Type B pancreatic cell (in vitro differentiated cells): Measurements from ENCODE around the gene RASL12. TPM values are rescaled to one million over a fixed set of nuclear protein-coding genes. Genes with fewer than 3 reads are reported as not detected.

ENCODE experiments used
- DNase-seq: peaks from one replicate; pipeline ENCODE4 v3.0.0; 2021; ENCODE audit warnings: mixed read lengths; ENCODE audit not compliant: unreplicated experiment; ENCODE audit errors: extremely low spot score
- H3K27ac Mint-ChIP-seq: 2 replicates; pipeline ENCODE4 v1.8.0; 2021; ENCODE audit warnings: mild to moderate bottlenecking, mixed read lengths
- H3K27me3 Mint-ChIP-seq: 2 replicates; pipeline ENCODE4 v1.8.0; 2021; ENCODE audit warnings: mixed read lengths
- H3K36me3 Mint-ChIP-seq: 2 replicates; pipeline ENCODE4 v1.8.0; 2021; ENCODE audit warnings: mixed read lengths
- H3K4me1 Mint-ChIP-seq: one replicate; pipeline ENCODE4 v1.8.0; 2021; ENCODE audit warnings: mixed read lengths; ENCODE audit not compliant: unreplicated experiment
- H3K4me3 Mint-ChIP-seq: 2 replicates; pipeline ENCODE4 v1.8.0; 2021; ENCODE audit warnings: mild to moderate bottlenecking, mixed read lengths
- H3K9me3 Mint-ChIP-seq: 2 replicates; pipeline ENCODE4 v1.8.0; 2021; ENCODE audit warnings: mixed read lengths
- total RNA-seq: library from RNA; stranded (reverse); gene quantifications from 2 replicates; pipeline ENCODE4 v1.2.1, GENCODE V29; 2021; ENCODE audit warnings: low replicate concordance
- TF ChIP-seq, protein P1 (sequence below): fragments of 200-600 bp; sonication (generic); conservative IDR thresholded peaks from 2 replicates; pipeline ENCODE4 v1.5.0; 2021; ENCODE audit warnings: antibody characterized with exemption, mild to moderate bottlenecking

The RASL12 gene
- total RNA-seq, 1 donor from 2014 or later: 4.0 TPM

- Mint-ChIP-seq H3K27ac (peak overlapping the region; percentile 73), H3K9me3 (no peaks in the 10 kb centered on the region), H3K27me3 (peaks cover 28% of the 10 kb centered on the region), H3K4me3 (no peak overlapping the region), H3K36me3 (no peaks in the 10 kb centered on the region), H3K4me1 (peaks cover 37% of the 10 kb centered on the region)
- no peak for DNase-seq
- TF ChIP-seq, protein P1, sequence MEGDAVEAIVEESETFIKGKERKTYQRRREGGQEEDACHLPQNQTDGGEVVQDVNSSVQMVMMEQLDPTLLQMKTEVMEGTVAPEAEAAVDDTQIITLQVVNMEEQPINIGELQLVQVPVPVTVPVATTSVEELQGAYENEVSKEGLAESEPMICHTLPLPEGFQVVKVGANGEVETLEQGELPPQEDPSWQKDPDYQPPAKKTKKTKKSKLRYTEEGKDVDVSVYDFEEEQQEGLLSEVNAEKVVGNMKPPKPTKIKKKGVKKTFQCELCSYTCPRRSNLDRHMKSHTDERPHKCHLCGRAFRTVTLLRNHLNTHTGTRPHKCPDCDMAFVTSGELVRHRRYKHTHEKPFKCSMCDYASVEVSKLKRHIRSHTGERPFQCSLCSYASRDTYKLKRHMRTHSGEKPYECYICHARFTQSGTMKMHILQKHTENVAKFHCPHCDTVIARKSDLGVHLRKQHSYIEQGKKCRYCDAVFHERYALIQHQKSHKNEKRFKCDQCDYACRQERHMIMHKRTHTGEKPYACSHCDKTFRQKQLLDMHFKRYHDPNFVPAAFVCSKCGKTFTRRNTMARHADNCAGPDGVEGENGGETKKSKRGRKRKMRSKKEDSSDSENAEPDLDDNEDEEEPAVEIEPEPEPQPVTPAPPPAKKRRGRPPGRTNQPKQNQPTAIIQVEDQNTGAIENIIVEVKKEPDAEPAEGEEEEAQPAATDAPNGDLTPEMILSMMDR: no peak
Measured at GRCh38 chr15:65088643-65089021, 20.8 kb upstream of the RASL12 start.

DNA sequence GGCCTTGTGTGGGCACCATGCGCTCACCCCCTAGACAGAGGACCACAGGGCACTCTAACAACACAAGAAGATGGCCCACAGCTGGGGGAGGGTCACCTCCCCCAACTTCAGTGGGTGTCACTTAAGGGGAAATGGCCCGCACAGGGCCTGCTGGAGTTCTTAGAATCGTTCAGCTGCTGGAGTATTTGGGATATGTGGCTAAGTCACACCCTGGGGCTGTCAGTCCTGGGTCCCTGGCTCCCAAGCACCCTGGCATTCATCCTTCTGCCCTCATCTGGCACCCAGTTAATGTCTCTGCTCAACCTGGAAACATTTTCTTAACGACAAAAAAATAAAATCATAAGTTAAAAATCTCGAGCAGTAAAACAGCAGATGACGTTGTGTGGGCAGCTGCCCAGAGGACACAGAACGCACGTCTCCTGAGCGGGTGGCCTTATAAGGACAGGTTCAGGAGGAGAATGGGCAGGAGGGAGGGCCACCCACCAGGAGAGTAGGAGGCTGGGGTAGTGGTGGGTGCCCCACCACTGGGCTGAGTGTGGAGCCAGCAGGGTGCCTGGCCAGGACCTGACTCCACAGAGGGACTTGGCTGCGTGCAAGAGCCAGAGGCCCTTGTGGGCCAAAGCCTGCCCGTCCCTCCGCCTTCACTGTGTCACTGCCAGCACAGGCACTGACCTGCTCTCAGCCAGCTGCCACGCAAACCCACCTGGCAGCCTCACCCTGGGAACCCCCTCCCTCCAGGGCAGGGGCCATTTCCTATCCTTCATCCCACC, 20.3 kb upstream of the RASL12 start:
- TF ChIP-seq, protein P1: no peak
- H3K27ac Mint-ChIP-seq: peak overlapping the region; percentile 73
- DNase-seq: no peak
- no peaks in the 10 kb centered on the region for H3K36me3 Mint-ChIP-seq
- H3K4me3 Mint-ChIP-seq: no peak overlapping the region
- peaks cover 30% of the 10 kb centered on the region for H3K27me3 Mint-ChIP-seq
- no peaks in the 10 kb centered on the region for H3K9me3 Mint-ChIP-seq
- peaks cover 43% of the 10 kb centered on the region for H3K4me1 Mint-ChIP-seq

DNA sequence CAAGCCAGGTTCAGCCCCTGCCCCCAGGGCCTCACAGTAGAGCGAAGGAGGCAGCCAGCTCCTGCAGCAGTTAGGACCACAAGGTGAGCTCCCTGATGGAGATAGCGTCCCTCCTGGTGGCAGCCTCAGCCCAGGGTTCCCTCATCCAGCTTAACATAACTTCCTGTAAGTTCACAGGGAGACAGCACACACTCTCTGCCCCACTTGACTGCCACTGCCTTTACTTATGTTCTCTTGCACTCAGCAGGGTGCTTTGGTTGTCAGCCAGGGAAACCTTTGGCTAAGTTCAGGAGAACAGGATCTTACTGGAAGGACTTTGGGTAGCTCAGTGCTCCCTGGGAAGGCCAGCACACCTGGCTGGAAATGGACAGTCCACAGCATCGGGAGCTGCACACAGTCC, 19.6 kb upstream of the RASL12 start:
- H3K9me3 Mint-ChIP-seq: no peaks in the 10 kb centered on the region
- no peak overlapping the region for H3K4me3 Mint-ChIP-seq
- H3K4me1 Mint-ChIP-seq: peaks cover 50% of the 10 kb centered on the region
- no peaks in the 10 kb centered on the region for H3K36me3 Mint-ChIP-seq
- peaks cover 36% of the 10 kb centered on the region for H3K27me3 Mint-ChIP-seq
- no peak for DNase-seq
- H3K27ac Mint-ChIP-seq: no peak overlapping the region
- TF ChIP-seq, protein P1: no peak

DNA sequence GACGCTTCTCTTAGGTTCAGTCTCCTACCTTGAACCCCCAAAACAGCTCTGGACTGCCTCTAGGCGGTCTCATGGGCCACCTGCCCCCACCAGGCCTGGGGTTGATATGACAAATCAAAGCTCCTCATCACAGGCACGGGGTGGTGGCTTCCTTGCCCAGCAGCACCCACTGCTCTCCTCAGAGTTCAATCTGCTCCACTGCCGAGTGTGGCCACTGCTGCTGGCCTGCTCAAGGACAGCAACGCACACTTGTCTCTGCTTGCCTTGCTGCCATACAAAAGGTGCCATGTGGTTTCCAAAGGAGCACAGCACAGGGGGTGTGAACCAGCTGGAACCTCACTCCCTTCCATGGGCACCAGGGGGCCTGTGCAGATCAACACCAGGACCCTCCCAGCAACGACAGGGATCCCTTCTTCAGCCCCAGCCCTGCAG, 18.9 kb upstream of the RASL12 start:
- no peak overlapping the region for H3K27ac Mint-ChIP-seq

GRCh38 chr15:65085990-65086679, 18.3 kb upstream of the RASL12 start:
- H3K36me3 Mint-ChIP-seq: no peaks in the 10 kb centered on the region
- no peak for DNase-seq
- no peaks in the 10 kb centered on the region for H3K9me3 Mint-ChIP-seq
- peaks cover 42% of the 10 kb centered on the region for H3K27me3 Mint-ChIP-seq
- H3K27ac Mint-ChIP-seq: no peak overlapping the region
- TF ChIP-seq, protein P1: peak; percentile 64
- H3K4me1 Mint-ChIP-seq: peaks cover 59% of the 10 kb centered on the region
- H3K4me3 Mint-ChIP-seq: no peak overlapping the region

More for the DNA sequence above, 18.9 kb upstream of the RASL12 start:
- Mint-ChIP-seq H3K4me1 (peaks cover 53% of the 10 kb centered on the region), H3K9me3 (no peaks in the 10 kb centered on the region), H3K4me3 (no peak overlapping the region), H3K27me3 (peaks cover 40% of the 10 kb centered on the region), H3K36me3 (no peaks in the 10 kb centered on the region)
- TF ChIP-seq, protein P1: peak; percentile 54
- no peak for DNase-seq
